PC-3 (cell line): ENCODE data around the gene FEN1. TPM values are rescaled to one million over a fixed set of nuclear protein-coding genes. Genes with fewer than 3 reads are reported as not detected.

Experiments
- ATAC-seq: fragments of 200-7000 bp; cut with Tn5 transposase; 2 replicates; pipeline ENCODE4 v1.9.1; 2020; ENCODE audit warnings: mild to moderate bottlenecking, moderate library complexity
- BruUV-seq: library from RNA; stranded (reverse); fragments of 400-500 nt; replicated peaks from 2 replicates; lab custom pipeline; 2021; lab: Mats Ljungman, UMichigan
- CTCF ChIA-PET: fragments of 300-600 bp; sonication (Branson Sonifier 250); formaldehyde crosslinking; loops from one replicate; lab custom pipeline; 2022; ENCODE audit warnings: antibody characterized with exemption; lab: Charles Lee
- POLR2A ChIA-PET: fragments of 300-600 bp; sonication (Branson Sonifier 250); formaldehyde crosslinking; loops from one replicate; lab custom pipeline; 2022; ENCODE audit warnings: antibody characterized with exemption; ENCODE audit not compliant: unreplicated experiment; lab: Charles Lee
- DNase-seq: peaks from one replicate; pipeline ENCODE4 v3.0.0-alpha.2; 2015
- H2AFZ ChIP-seq: fragments of 300-600 bp; sonication (generic); 2 replicates; pipeline ENCODE4 v1.6.0; 2016; ENCODE audit warnings: antibody characterized with exemption, low read length
- H3F3A ChIP-seq: fragments of 300-600 bp; sonication (generic); one replicate; pipeline ENCODE4 v1.6.0; 2017; ENCODE audit warnings: antibody characterized with exemption, low read length, control low read depth, mild to moderate bottlenecking; ENCODE audit not compliant: unreplicated experiment
- H3K27ac ChIP-seq: fragments of 300-600 bp; sonication (generic); 2 replicates; pipeline ENCODE4 v1.5.1; 2016; ENCODE audit warnings: mild to moderate bottlenecking, low read length
- H3K27me3 ChIP-seq: fragments of 300-600 bp; sonication (generic); 2 replicates; pipeline ENCODE4 v1.6.1; 2016; ENCODE audit warnings: low read length, mixed read lengths
- H3K36me3 ChIP-seq: fragments of 300-600 bp; sonication (generic); 2 replicates; pipeline ENCODE4 v1.6.1; 2016; ENCODE audit warnings: low read depth, mixed run types, low read length, mixed read lengths
- H3K4me1 ChIP-seq: fragments of 300-600 bp; sonication (generic); 2 replicates; pipeline ENCODE4 v1.5.1; 2016; ENCODE audit warnings: low read length; ENCODE audit not compliant: insufficient read depth
- H3K4me2 ChIP-seq: fragments of 300-600 bp; sonication (generic); 2 replicates; pipeline ENCODE4 v1.6.0; 2016; ENCODE audit warnings: low read length
- H3K4me3 ChIP-seq: fragments of 300-600 bp; sonication (generic); 2 replicates; pipeline ENCODE4 v1.5.1; 2016; ENCODE audit warnings: mild to moderate bottlenecking, low read length, mixed read lengths
- H3K79me2 ChIP-seq: fragments of 300-600 bp; sonication (generic); 2 replicates; pipeline ENCODE4 v1.6.1; 2017; ENCODE audit warnings: low read length, mixed read lengths
- H3K9ac ChIP-seq: fragments of 300-600 bp; sonication (generic); 2 replicates; pipeline ENCODE4 v1.6.0; 2016; ENCODE audit warnings: mild to moderate bottlenecking, low read length
- H3K9me2 ChIP-seq: fragments of 300-600 bp; sonication (generic); replicated peaks from 2 replicates; pipeline ENCODE4 v1.6.1; 2016; ENCODE audit warnings: mixed run types, low read length, mixed read lengths
- H3K9me3 ChIP-seq: fragments of 300-600 bp; sonication (generic); 2 replicates; pipeline ENCODE4 v1.6.1; 2016; ENCODE audit warnings: low read length, mixed read lengths
- H4K20me1 ChIP-seq: fragments of 300-600 bp; sonication (generic); 2 replicates; pipeline ENCODE4 v1.6.1; 2016; ENCODE audit warnings: low read length, mixed read lengths
- EZH2 ChIP-seq: fragments of 300-600 bp; sonication (generic); IDR thresholded peaks from one replicate; pipeline ENCODE4 v1.6.1; 2017; ENCODE audit warnings: antibody characterized with exemption, mild to moderate bottlenecking, low read length; ENCODE audit not compliant: unreplicated experiment
- EZH2phosphoT487 ChIP-seq: fragments of 300-600 bp; sonication (generic); IDR thresholded peaks from 2 replicates; pipeline ENCODE4 v1.6.1; 2018; ENCODE audit warnings: mild to moderate bottlenecking, antibody characterized with exemption, low read length, borderline replicate concordance
- intact Hi-C: fragments of 100-400 bp; cut with micrococcal nuclease; formaldehyde crosslinking; loops from 2 replicates; pipeline ENCODE4 v1.9.0; 2023
- total RNA-seq: library from RNA; depleted of rRNA; stranded (reverse); fragments of >200 nt; gene quantifications from 2 replicates; pipeline ENCODE4 v1.2.3, GENCODE V29; 2014
- TF ChIP-seq, protein P1 (sequence below): fragments of 300-600 bp; sonication (generic); conservative IDR thresholded peaks from 2 replicates; pipeline ENCODE4 v1.5.1; 2017; ENCODE audit warnings: antibody characterized with exemption, low read depth, mild to moderate bottlenecking, low read length

The FEN1 gene
- total RNA-seq, 1 experiment from 2014 or later: 132 TPM

DNA sequence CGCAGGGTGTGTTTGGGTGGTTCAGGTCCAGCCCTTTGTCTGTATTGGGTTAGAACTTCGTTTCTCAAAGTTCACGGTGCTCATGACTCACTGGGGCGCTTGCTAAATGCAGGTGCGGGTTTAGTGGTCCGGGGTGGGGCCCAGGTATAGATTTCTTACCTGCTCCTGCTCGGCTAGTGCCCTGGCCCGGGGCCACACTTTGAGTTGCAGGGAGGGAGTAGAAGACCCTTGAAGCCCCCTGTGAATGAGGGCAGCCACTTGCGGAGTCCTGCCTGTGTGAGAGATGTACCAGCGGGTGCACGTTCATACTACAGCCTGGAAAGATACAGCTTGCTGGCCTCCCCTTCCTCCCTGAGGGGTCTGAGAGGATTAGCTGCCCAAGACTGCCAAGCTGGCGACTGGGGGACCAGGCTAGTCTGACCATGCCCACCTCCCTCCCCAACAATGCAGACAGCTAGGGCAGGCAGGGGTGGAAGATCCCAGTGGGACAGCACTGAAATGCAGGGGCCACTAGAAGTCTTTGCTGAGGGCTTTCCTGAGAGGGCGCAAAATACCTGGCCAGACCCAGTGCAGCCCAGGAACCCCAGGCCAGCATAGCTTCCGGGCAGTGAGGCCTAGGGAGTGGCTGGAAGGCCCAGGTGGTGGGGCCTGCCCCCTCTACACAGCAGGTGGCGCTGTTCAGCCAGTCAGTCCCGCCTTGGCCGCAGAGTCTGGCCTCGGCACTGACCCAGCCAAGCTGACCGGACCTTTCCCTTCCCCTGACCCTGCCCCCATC lies 45.3 kb upstream of the FEN1 start:
- H3K36me3 ChIP-seq: peaks cover 4% of the 10 kb centered on the region; the same call in 1 of the 2 replicates
- DNase-seq (peak; percentile 78), ATAC-seq (peak; percentile 89)
- intact Hi-C loops: loop anchor here (1.0 to 5.0 kb wide), 2 partner anchors 29 to 360 kb away; no protein-coding TSS in a partner anchor
- peaks cover 11% of the 10 kb centered on the region; the same call in 1 of the 2 replicates for H3K4me1 ChIP-seq
- no peak overlapping the region for H3K27ac ChIP-seq
- no peaks in the 10 kb centered on the region for H3F3A ChIP-seq
- no peaks in the 10 kb centered on the region for H3K9me3 ChIP-seq
- no TSS peak for BruUV-seq
- H4K20me1 ChIP-seq: no peaks in the 10 kb centered on the region
- H3K9me2 ChIP-seq: no peaks in the 10 kb centered on the region
- no peaks in the 10 kb centered on the region for H3K27me3 ChIP-seq
- TF ChIP-seq, protein P1, sequence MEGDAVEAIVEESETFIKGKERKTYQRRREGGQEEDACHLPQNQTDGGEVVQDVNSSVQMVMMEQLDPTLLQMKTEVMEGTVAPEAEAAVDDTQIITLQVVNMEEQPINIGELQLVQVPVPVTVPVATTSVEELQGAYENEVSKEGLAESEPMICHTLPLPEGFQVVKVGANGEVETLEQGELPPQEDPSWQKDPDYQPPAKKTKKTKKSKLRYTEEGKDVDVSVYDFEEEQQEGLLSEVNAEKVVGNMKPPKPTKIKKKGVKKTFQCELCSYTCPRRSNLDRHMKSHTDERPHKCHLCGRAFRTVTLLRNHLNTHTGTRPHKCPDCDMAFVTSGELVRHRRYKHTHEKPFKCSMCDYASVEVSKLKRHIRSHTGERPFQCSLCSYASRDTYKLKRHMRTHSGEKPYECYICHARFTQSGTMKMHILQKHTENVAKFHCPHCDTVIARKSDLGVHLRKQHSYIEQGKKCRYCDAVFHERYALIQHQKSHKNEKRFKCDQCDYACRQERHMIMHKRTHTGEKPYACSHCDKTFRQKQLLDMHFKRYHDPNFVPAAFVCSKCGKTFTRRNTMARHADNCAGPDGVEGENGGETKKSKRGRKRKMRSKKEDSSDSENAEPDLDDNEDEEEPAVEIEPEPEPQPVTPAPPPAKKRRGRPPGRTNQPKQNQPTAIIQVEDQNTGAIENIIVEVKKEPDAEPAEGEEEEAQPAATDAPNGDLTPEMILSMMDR: peak; percentile 96
- TF ChIP-seq EZH2: no peak
- no peak overlapping the region for H3K4me3 ChIP-seq
- H3K79me2 ChIP-seq: no peaks in the 10 kb centered on the region
- H3K9ac ChIP-seq: no peak overlapping the region
- 0 out of 2 replicates have a peak overlapping the region, but pooled peaks have one; percentile 27 for H3K4me2 ChIP-seq
- H2AFZ ChIP-seq: peak overlapping the region; percentile 54
- ChIA-PET POLR2A (no interaction called here), CTCF (interaction anchor here (0.5 to 1.1 kb wide), 6 partner anchors 16 to 361 kb away, joined by 3 to 6 read pairs (median 4); no protein-coding TSS in a partner anchor)

DNA sequence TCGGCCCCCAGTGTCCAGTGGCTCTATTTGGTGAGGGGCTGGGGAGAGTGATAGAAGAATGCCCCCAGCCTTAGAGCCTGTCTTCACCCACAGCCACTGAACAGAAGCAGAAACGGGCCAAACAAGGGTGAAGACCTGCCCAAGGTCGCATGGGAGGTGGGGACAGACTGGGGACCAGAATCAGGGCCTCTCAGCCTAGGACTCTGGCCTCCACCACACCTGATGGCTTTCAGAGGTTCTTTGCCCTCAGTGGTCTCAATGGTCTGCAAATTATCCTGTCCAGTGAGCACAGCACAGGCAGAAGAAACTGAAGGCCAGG lies 44.8 kb upstream of the FEN1 start:
- no peaks in the 10 kb centered on the region for H3K27me3 ChIP-seq
- no TSS peak for BruUV-seq
- no peaks in the 10 kb centered on the region for H4K20me1 ChIP-seq
- no peaks in the 10 kb centered on the region for H3K79me2 ChIP-seq
- 0 out of 2 replicates have a peak overlapping the region, but pooled peaks have one; percentile 27 for H3K4me2 ChIP-seq
- no peak overlapping the region for H3K27ac ChIP-seq
- intact Hi-C loops: loop anchor here (1.0 to 5.0 kb wide), 2 partner anchors 28 to 359 kb away; no protein-coding TSS in a partner anchor
- H3K9me2 ChIP-seq: no peaks in the 10 kb centered on the region
- DNase-seq (no peak), ATAC-seq (no peak; the same call in 1 of the 2 replicates)
- CTCF ChIA-PET: interaction anchor here (0.9 to 1.1 kb wide), 2 partner anchors 102 to 360 kb away, joined by 4 to 6 read pairs; no protein-coding TSS in a partner anchor
- POLR2A ChIA-PET: no interaction called here
- H3K4me1 ChIP-seq: peaks cover 10% of the 10 kb centered on the region; the same call in 1 of the 2 replicates
- no peaks in the 10 kb centered on the region for H3F3A ChIP-seq
- TF ChIP-seq EZH2 (no peak), EZH2phosphoT487 (no peak)
- TF ChIP-seq, protein P1: peak; percentile 32; the same call in 1 of the 2 replicates
- peaks cover 4% of the 10 kb centered on the region; the same call in 1 of the 2 replicates for H3K36me3 ChIP-seq
- peak overlapping the region; percentile 54 for H2AFZ ChIP-seq
- H3K4me3 ChIP-seq: no peak overlapping the region
- H3K9ac ChIP-seq: no peak overlapping the region
- no peaks in the 10 kb centered on the region for H3K9me3 ChIP-seq
